Renal cortical epithelial cell (primary cell): ENCODE results near the gene NRAP. TPM values are rescaled to one million over a fixed set of nuclear protein-coding genes. Genes with fewer than 3 reads are reported as not detected.

Source experiments
- DNase-seq: peaks from one replicate; pipeline ENCODE4 v3.0.0-alpha.2; 2011; ENCODE audit warnings: low read depth
- total RNA-seq: library from RNA; depleted of rRNA; stranded (reverse); fragments of >200 nt; gene quantifications from 2 replicates; pipeline ENCODE4 v1.2.3, GENCODE V29; 2014

NRAP gene
- total RNA-seq, 1 donor from 2014 or later, result under 0.01 TPM

- no peak for DNase-seq
Observed at GRCh38 chr10:113643183-113643582, 20.7 kb downstream of the NRAP start.

GRCh38 chr10:113641702-113642101 is 22.1 kb downstream of the NRAP start:
- no peak for DNase-seq

GRCh38 chr10:113639966-113640365 is 23.9 kb downstream of the NRAP start:
- DNase-seq, result no peak

GRCh38 chr10:113631684-113632367 is 32.0 kb downstream of the NRAP start:
- peak; percentile 20 for DNase-seq

GRCh38 chr10:113630929-113631533 is 32.8 kb downstream of the NRAP start:
- DNase-seq, result no peak

GRCh38 chr10:113628607-113629153 is 35.2 kb downstream of the NRAP start:
- no peak for DNase-seq

- no peak for DNase-seq
Observed at GRCh38 chr10:113627836-113628235, 36.0 kb downstream of the NRAP start.

GRCh38 chr10:113626809-113627355 is 37.0 kb downstream of the NRAP start:
- DNase-seq, result peak; percentile 31

GRCh38 chr10:113625461-113626186 is 38.2 kb downstream of the NRAP start:
- no peak for DNase-seq

GRCh38 chr10:113622831-113623230 is 41.0 kb downstream of the NRAP start:
- DNase-seq, result peak; percentile 41

GRCh38 chr10:113621799-113622198 is 42.0 kb downstream of the NRAP start:
- DNase-seq, result no peak

- no peak for DNase-seq
Observed at GRCh38 chr10:113620936-113621335, 42.9 kb downstream of the NRAP start.

GRCh38 chr10:113620511-113620910 is 43.3 kb downstream of the NRAP start:
- no peak for DNase-seq

- no peak for DNase-seq
Observed at GRCh38 chr10:113619401-113619800, 44.4 kb downstream of the NRAP start.

GRCh38 chr10:113618338-113618737 is 45.5 kb downstream of the NRAP start:
- no peak for DNase-seq

- no peak for DNase-seq
Observed at GRCh38 chr10:113617086-113617485, 46.8 kb downstream of the NRAP start.

- DNase-seq, result peak; percentile 18
Observed at GRCh38 chr10:113616244-113617074, 47.4 kb downstream of the NRAP start.

- DNase-seq, result no peak
Observed at GRCh38 chr10:113613977-113614690, 49.7 kb downstream of the NRAP start.

- no peak for DNase-seq
Observed at GRCh38 chr10:113613427-113613826, 50.4 kb downstream of the NRAP start.

- DNase-seq, result no peak
Observed at GRCh38 chr10:113612154-113612553, 51.7 kb downstream of the NRAP start.
